B cell (primary cell): ENCODE measurements around the gene BRD3. TPM values are rescaled to one million over a fixed set of nuclear protein-coding genes. Genes with fewer than 3 reads are reported as not detected.
A peak's percentile ranks its signal among the peaks of the same experiment; 100 is the strongest.

ENCODE experiments used
- ATAC-seq: fragments of 200-7000 bp; cut with Tn5 transposase; one replicate; pipeline ENCODE4 v1.10.0; 2021; ENCODE audit warnings: low read depth, mild to moderate bottlenecking, moderate number of reproducible peaks, moderate library complexity
- CTCF ChIA-PET: fragments of 350-600 bp; sonication (Branson Sonifier 250); formaldehyde crosslinking; loops from one replicate; lab custom pipeline; 2021; ENCODE audit warnings: antibody characterized with exemption, inconsistent platforms; lab: Charles Lee
- POLR2A ChIA-PET: fragments of 350-600 bp; sonication (Branson Sonifier 250); formaldehyde crosslinking; loops from one replicate; lab custom pipeline; 2021; ENCODE audit warnings: antibody characterized with exemption; lab: Charles Lee
- DNase-seq: peaks from one replicate; pipeline ENCODE4 v3.0.0; 2013
- H2AFZ ChIP-seq: 2 replicates; pipeline ENCODE4 v1.6.1; 2012; ENCODE audit warnings: mild to moderate bottlenecking, low read depth, low read length; ENCODE audit not compliant: insufficient read depth, poor library complexity, severe bottlenecking
- H3K27ac ChIP-seq, 2 donors: 1 replicate in 1 of 2; 2 replicates in 1 of 2; pipeline ENCODE4 v1.5.1; 2012 to 2013; ENCODE audit warnings: low read length in 2 of 2, mild to moderate bottlenecking in 2 of 2, moderate library complexity in 1 of 2
- H3K27me3 ChIP-seq, 4 experiments: fragments of 200-600 bp in 1 of 4; sonication (generic) in 1 of 4; replicated peaks in 1 of 4; 1 replicate in 2 of 4; 2 replicates in 2 of 4; pipeline versions ENCODE4 v1.6.1 to v1.7.0; 2013 to 2016; ENCODE audit warnings: low read length in 3 of 4, mild to moderate bottlenecking in 2 of 4, mixed read lengths in 1 of 4, moderate library complexity in 1 of 4; ENCODE audit not compliant: insufficient read depth in 4 of 4, control insufficient read depth in 3 of 4; ENCODE audit errors: control extremely low read depth in 1 of 4
- H3K36me3 ChIP-seq, 2 experiments: replicated peaks in 1 of 2; 1 replicate in 1 of 2; 2 replicates in 1 of 2; pipeline versions ENCODE4 v1.6.1 to v1.7.1; 2013; ENCODE audit warnings: low read length in 1 of 2; ENCODE audit not compliant: insufficient read depth in 2 of 2, control insufficient read depth in 1 of 2; ENCODE audit errors: control extremely low read depth in 1 of 2, extremely low read depth in 1 of 2
- H3K4me1 ChIP-seq, 2 donors: fragments of 200-600 bp in 1 of 2; sonication (generic) in 1 of 2; 1 replicate in 1 of 2; 2 replicates in 1 of 2; pipeline versions ENCODE4 v1.5.1 to v1.6.1; 2013 to 2017; ENCODE audit warnings: low read length in 2 of 2; ENCODE audit not compliant: control insufficient read depth in 2 of 2, insufficient read depth in 2 of 2
- H3K4me2 ChIP-seq: replicated peaks from 2 replicates; pipeline ENCODE3; 2012; ENCODE audit warnings: mild to moderate bottlenecking, low read depth, low read length; ENCODE audit not compliant: poor library complexity, severe bottlenecking
- H3K4me3 ChIP-seq, 5 experiments: fragments of 200-600 bp in 1 of 5; sonication (generic) in 1 of 5; 1 replicate in 3 of 5; 2 replicates in 2 of 5; pipeline versions ENCODE4 v1.5.1 to v1.7.0; 2011 to 2016; ENCODE audit warnings: low read length in 4 of 5, mild to moderate bottlenecking in 4 of 5, low read depth in 2 of 5, control low read depth in 1 of 5, moderate library complexity in 1 of 5; ENCODE audit not compliant: insufficient read depth in 1 of 5; ENCODE audit errors: control extremely low read depth in 1 of 5, extremely low read depth in 1 of 5
- H3K79me2 ChIP-seq: fragments of 200-600 bp; sonication (generic); one replicate; pipeline ENCODE4 v1.6.0; 2016; ENCODE audit warnings: low read length; ENCODE audit not compliant: control insufficient read depth, insufficient read depth
- H3K9ac ChIP-seq: fragments of 200-600 bp; sonication (generic); 2 replicates; pipeline ENCODE4 v1.6.1; 2017; ENCODE audit warnings: mild to moderate bottlenecking, low read length, moderate library complexity
- H3K9me3 ChIP-seq, 3 donors: one replicate each; pipeline versions ENCODE4 v1.6.1 to v1.7.1; 2013; ENCODE audit warnings: low read length in 2 of 3; ENCODE audit not compliant: control insufficient read depth in 2 of 3, insufficient read depth in 1 of 3; ENCODE audit errors: control extremely low read depth in 1 of 3
- H4K20me1 ChIP-seq: 2 replicates; pipeline ENCODE4 v1.6.0; 2012; ENCODE audit warnings: mild to moderate bottlenecking, low read length; ENCODE audit not compliant: insufficient read depth, control insufficient read depth, poor library complexity, severe bottlenecking
- H3K27ac Mint-ChIP-seq: one replicate; pipeline ENCODE4 v1.8.0; 2021; ENCODE audit warnings: mixed read lengths
- H3K27me3 Mint-ChIP-seq: one replicate; pipeline ENCODE4 v1.8.0; 2021; ENCODE audit warnings: mixed read lengths
- H3K4me1 Mint-ChIP-seq: one replicate; pipeline ENCODE4 v1.8.0; 2021; ENCODE audit warnings: mixed read lengths
- H3K4me3 Mint-ChIP-seq: one replicate; pipeline ENCODE4 v1.8.0; 2021; ENCODE audit warnings: mixed read lengths
- H3K9me3 Mint-ChIP-seq: one replicate; pipeline ENCODE4 v1.8.0; 2022; ENCODE audit warnings: mixed read lengths; ENCODE audit not compliant: insufficient read depth
- EZH2 ChIP-seq: IDR thresholded peaks from 2 replicates; pipeline ENCODE4 v1.6.1; 2012; ENCODE audit warnings: borderline replicate concordance, low read depth, mild to moderate bottlenecking, moderate library complexity, low read length; ENCODE audit not compliant: insufficient read depth, poor library complexity, severe bottlenecking
- WGBS: methylation state at CpG from one replicate; pipeline ENCODE4 v1.1.5; 2013; ENCODE audit warnings: missing lambda C conversion rate; ENCODE audit not compliant: insufficient coverage; 5-methylcytosine and 5-hydroxymethylcytosine counted together
- intact Hi-C: fragments of 100-400 bp; cut with micrococcal nuclease; formaldehyde crosslinking; loops from one replicate; pipeline ENCODE4 v1.10.0; 2022
- polyA plus RNA-seq: library from polyadenylated mRNA; depleted of rRNA; stranded (reverse); fragments of >200 nt; gene quantifications from 2 replicates; pipeline ENCODE4 v1.2.3, GENCODE V29; 2012
- total RNA-seq, 2 donors: library from RNA; stranded (reverse); fragments of 120-200 nt in 1 of 2; gene quantifications; 1 replicate in 1 of 2; 2 replicates in 1 of 2; pipeline versions ENCODE4 v1.2.3 to v1.2.4, GENCODE V29; 2013 to 2022
- TF ChIP-seq, protein P1 (sequence below): fragments of 200-600 bp; IDR thresholded peaks from one replicate; pipeline ENCODE4 v1.8.0; 2022; ENCODE audit warnings: antibody characterized with exemption, mild to moderate bottlenecking

BRD3 gene
- total and polyA plus RNA-seq, 2 donors (not counting 1 experiment from before 2014, with no cell fraction given), result 8.9 to 38.0 TPM

DNA sequence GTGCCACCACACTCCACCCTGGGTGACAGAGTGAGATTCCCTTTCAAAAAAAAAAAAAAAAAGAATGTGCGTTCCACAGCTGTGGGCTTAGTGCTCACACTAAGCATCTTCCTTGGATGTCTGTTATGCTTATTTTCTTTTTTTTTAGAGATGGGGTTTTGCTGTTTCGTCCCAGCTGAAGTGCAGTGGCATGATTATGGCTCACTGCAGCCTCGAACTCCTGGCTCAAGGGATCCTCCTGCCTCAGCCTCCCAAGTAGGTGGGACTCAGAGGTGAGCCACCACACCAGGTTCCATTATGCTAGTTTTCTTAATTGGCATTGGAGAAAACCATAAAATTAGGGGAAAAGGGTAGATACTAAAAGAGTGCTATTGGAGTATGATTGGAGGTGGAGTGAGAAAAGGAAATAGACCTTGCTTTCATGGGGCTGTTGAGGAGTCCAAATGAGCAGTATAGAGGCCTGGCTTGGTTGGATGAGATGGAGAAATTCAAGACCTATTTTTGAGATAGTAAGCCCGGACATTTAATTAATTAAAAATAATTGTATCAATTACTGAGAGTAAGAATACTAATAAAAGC lies 43.5 kb downstream of the BRD3 start:
- no peaks in the 10 kb centered on the region for H3K9me3 Mint-ChIP-seq
- Histone ChIP-seq H3K4me2 (peak overlapping the region; percentile 89), H3K27me3 (no peaks in the 10 kb centered on the region), H3K36me3 (peaks cover 0 to 10% of the 10 kb centered on the region in 2 experiments), H3K4me3 (no peak overlapping the region), H4K20me1 (peaks cover 13% of the 10 kb centered on the region), H3K27ac (peak overlapping the region in 1 of 2 donors; percentile 2), H3K79me2 (peaks cover 4% of the 10 kb centered on the region), H2AFZ (no peak overlapping the region), H3K9me3 (peaks cover 0 to 4% (median 0%) of the 10 kb centered on the region in 3 donors), H3K4me1 (peaks cover 6 to 19% of the 10 kb centered on the region in 2 donors), H3K9ac (no peak overlapping the region)
- ChIA-PET POLR2A (interaction anchor here (0.6 kb wide), 3 partner anchors 55 to 824 kb away, joined by 3 to 4 read pairs (median 4); partner anchors contain the start of gene RNU6ATAC), CTCF (interaction anchor here (0.7 to 4.5 kb wide), 2 partner anchors 30 to 427 kb away, joined by 4 to 27 read pairs; no protein-coding TSS in a partner anchor)
- WGBS, result 100% methylated on average over 1 of the region's 4 CpGs
- H3K27me3 Mint-ChIP-seq, result no peaks in the 10 kb centered on the region
- intact Hi-C loops, result loop anchor here (2.0 kb wide), 3 partner anchors 36 to 112 kb away; partner anchors contain the start of gene WDR5
- H3K4me1 Mint-ChIP-seq, result peaks cover 11% of the 10 kb centered on the region
- H3K4me3 Mint-ChIP-seq, result peak overlapping the region; percentile 86
- ATAC-seq (no peak), DNase-seq (no peak)
- H3K27ac Mint-ChIP-seq, result peak overlapping the region; percentile 43
- TF ChIP-seq EZH2, result no peak
- TF ChIP-seq, protein P1, sequence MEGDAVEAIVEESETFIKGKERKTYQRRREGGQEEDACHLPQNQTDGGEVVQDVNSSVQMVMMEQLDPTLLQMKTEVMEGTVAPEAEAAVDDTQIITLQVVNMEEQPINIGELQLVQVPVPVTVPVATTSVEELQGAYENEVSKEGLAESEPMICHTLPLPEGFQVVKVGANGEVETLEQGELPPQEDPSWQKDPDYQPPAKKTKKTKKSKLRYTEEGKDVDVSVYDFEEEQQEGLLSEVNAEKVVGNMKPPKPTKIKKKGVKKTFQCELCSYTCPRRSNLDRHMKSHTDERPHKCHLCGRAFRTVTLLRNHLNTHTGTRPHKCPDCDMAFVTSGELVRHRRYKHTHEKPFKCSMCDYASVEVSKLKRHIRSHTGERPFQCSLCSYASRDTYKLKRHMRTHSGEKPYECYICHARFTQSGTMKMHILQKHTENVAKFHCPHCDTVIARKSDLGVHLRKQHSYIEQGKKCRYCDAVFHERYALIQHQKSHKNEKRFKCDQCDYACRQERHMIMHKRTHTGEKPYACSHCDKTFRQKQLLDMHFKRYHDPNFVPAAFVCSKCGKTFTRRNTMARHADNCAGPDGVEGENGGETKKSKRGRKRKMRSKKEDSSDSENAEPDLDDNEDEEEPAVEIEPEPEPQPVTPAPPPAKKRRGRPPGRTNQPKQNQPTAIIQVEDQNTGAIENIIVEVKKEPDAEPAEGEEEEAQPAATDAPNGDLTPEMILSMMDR, result no peak

DNA sequence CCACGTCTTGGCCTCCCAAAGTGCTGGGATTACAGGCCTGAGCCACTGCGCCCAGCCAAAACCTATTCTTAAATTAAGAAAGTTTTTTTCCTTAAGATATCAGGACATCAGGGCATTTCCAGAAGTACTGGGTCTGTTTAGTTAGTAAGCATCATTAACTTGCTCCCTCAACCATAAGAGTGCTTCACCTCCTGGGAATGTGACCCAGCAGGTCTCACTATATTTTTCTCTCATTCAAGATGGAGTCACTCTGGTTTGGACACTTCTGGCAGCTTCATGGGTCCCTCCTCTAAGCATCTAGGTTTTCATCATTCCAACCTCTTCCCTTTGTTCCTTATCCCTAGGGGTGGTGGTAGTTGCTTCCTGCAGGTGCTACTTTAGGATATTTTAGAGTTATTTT lies 52.9 kb downstream of the BRD3 start:
- H3K9me3 Mint-ChIP-seq, result no peaks in the 10 kb centered on the region
- H3K4me1 ChIP-seq, result no peaks in the 10 kb centered on the region
- no peak overlapping the region for H3K27ac ChIP-seq
- no peak overlapping the region for H3K4me2 ChIP-seq
- H3K9me3 ChIP-seq, result peaks cover 0 to 24% (median 0%) of the 10 kb centered on the region in 3 donors
- no peak overlapping the region for H3K4me3 ChIP-seq
- H2AFZ ChIP-seq, result no peak overlapping the region
- H3K27ac Mint-ChIP-seq, result no peak overlapping the region
- intact Hi-C loops, result no loop called here
- no peak for ATAC-seq
- H4K20me1 ChIP-seq, result no peaks in the 10 kb centered on the region
- TF ChIP-seq, protein P1, result no peak
- TF ChIP-seq EZH2, result no peak
- no peak overlapping the region for H3K4me3 Mint-ChIP-seq
- no peaks in the 10 kb centered on the region for H3K4me1 Mint-ChIP-seq
- H3K36me3 ChIP-seq, result no peaks in the 10 kb centered on the region
- 83% methylated on average over 1 of the region's 2 CpGs for WGBS
- H3K27me3 ChIP-seq, result peaks cover 0 to 2% (median 0%) of the 10 kb centered on the region in 4 experiments
- DNase-seq, result no peak
- H3K27me3 Mint-ChIP-seq, result no peaks in the 10 kb centered on the region
- no peak overlapping the region for H3K9ac ChIP-seq
- CTCF ChIA-PET, result no interaction called here
- no peaks in the 10 kb centered on the region for H3K79me2 ChIP-seq
- POLR2A ChIA-PET, result no interaction called here
